GM21529 (cell line): ENCODE data around the gene LRRN3.
A peak's percentile ranks its signal among the peaks of the same experiment; 100 is the strongest.
"Not testable (repeated sequence)": the region's sequence is repeated elsewhere in the genome, so short reads cannot be mapped to it uniquely, and the experiment has no call there.

Source experiments
- ATAC-seq: cut with Tn5 transposase; IDR thresholded peaks from one replicate; pipeline ENCODE4 v1.9.1; 2021; ENCODE audit not compliant: unreplicated experiment

The LRRN3 gene

GRCh38 chr7:111090846-111091245 is at the start of gene LRRN3:
LRRN3 (plus strand) TSS chr7:111091127; CDS start chr7:111122773, 31,646 bp downstream.
- ATAC-seq, result no peak

- ATAC-seq, result no peak
Observed at GRCh38 chr7:111041577-111041976, 49.4 kb upstream of the LRRN3 start.

- ATAC-seq, result no peak
Observed at GRCh38 chr7:111042842-111043241, 48.1 kb upstream of the LRRN3 start.

GRCh38 chr7:111043561-111043960 is 47.4 kb upstream of the LRRN3 start:
- ATAC-seq, result peak; percentile 88

GRCh38 chr7:111045449-111045848 is 45.5 kb upstream of the LRRN3 start:
- no peak for ATAC-seq

- no peak for ATAC-seq
Observed at GRCh38 chr7:111047595-111047994, 43.3 kb upstream of the LRRN3 start.

GRCh38 chr7:111049971-111050680 is 40.8 kb upstream of the LRRN3 start:
- ATAC-seq, result no peak

- no peak for ATAC-seq
Observed at GRCh38 chr7:111050875-111051416, 40.0 kb upstream of the LRRN3 start.

GRCh38 chr7:111051832-111052231 is 39.1 kb upstream of the LRRN3 start:
- no peak for ATAC-seq

- ATAC-seq, result no peak
Observed at GRCh38 chr7:111053035-111053434, 37.9 kb upstream of the LRRN3 start.

GRCh38 chr7:111056371-111056770 is 34.6 kb upstream of the LRRN3 start:
- no peak for ATAC-seq

GRCh38 chr7:111057066-111057465 is 33.9 kb upstream of the LRRN3 start:
- ATAC-seq, result no peak

GRCh38 chr7:111059833-111060232 is 31.1 kb upstream of the LRRN3 start:
- no peak for ATAC-seq

GRCh38 chr7:111063166-111063565 is 27.8 kb upstream of the LRRN3 start:
- no peak for ATAC-seq

- no peak for ATAC-seq
Observed at GRCh38 chr7:111067251-111067650, 23.7 kb upstream of the LRRN3 start.

- ATAC-seq, result no peak
Observed at GRCh38 chr7:111067682-111068081, 23.2 kb upstream of the LRRN3 start.

- ATAC-seq, result no peak
Observed at GRCh38 chr7:111068618-111069017, 22.3 kb upstream of the LRRN3 start.

- no peak for ATAC-seq
Observed at GRCh38 chr7:111071556-111071955, 19.4 kb upstream of the LRRN3 start.

- not testable (repeated sequence) for ATAC-seq
Observed at GRCh38 chr7:111072658-111073057, 18.3 kb upstream of the LRRN3 start.

GRCh38 chr7:111074071-111074747 is 16.7 kb upstream of the LRRN3 start:
- no peak for ATAC-seq

- no peak for ATAC-seq
Observed at GRCh38 chr7:111074748-111075146, 16.2 kb upstream of the LRRN3 start.

- ATAC-seq, result no peak
Observed at GRCh38 chr7:111075498-111075897, 15.4 kb upstream of the LRRN3 start.
